HG02852 (cell line): ENCODE results near the gene TUBA3E.
"Not testable (repeated sequence)": the region's sequence is repeated elsewhere in the genome, so short reads cannot be mapped to it uniquely, and the experiment has no call there.

Experiments used
- ATAC-seq: cut with Tn5 transposase; IDR thresholded peaks from one replicate; pipeline ENCODE4 v1.9.1; 2021; ENCODE audit warnings: mild to moderate bottlenecking, moderate library complexity; ENCODE audit not compliant: unreplicated experiment

The TUBA3E gene

GRCh38 chr2:130198343-130198742 lies at the start of gene TUBA3E:
TUBA3E (minus strand) TSS chr2:130198439; CDS start chr2:130198360, 79 bp downstream.
- ATAC-seq, result no peak

- ATAC-seq, result no peak
Measured at GRCh38 chr2:130246430-130246829, 48.2 kb upstream of the TUBA3E start.

GRCh38 chr2:130245976-130246375 lies 47.7 kb upstream of the TUBA3E start:
- ATAC-seq, result no peak

- ATAC-seq, result no peak
Measured at GRCh38 chr2:130243359-130243758, 45.1 kb upstream of the TUBA3E start.

GRCh38 chr2:130241041-130241707 lies 42.9 kb upstream of the TUBA3E start:
- no peak for ATAC-seq

GRCh38 chr2:130239581-130239980 lies 41.3 kb upstream of the TUBA3E start:
- not testable (repeated sequence) for ATAC-seq

GRCh38 chr2:130233066-130233465 lies 34.8 kb upstream of the TUBA3E start:
- not testable (repeated sequence) for ATAC-seq

- no peak for ATAC-seq
Measured at GRCh38 chr2:130231656-130232055, 33.4 kb upstream of the TUBA3E start.

- not testable (repeated sequence) for ATAC-seq
Measured at GRCh38 chr2:130230907-130231306, 32.7 kb upstream of the TUBA3E start.

GRCh38 chr2:130230376-130230775 lies 32.1 kb upstream of the TUBA3E start:
- not testable (repeated sequence) for ATAC-seq

- ATAC-seq, result peak; percentile 51
Measured at GRCh38 chr2:130229161-130229510, 30.9 kb upstream of the TUBA3E start.

- not testable (repeated sequence) for ATAC-seq
Measured at GRCh38 chr2:130228467-130229160, 30.4 kb upstream of the TUBA3E start.

- not testable (repeated sequence) for ATAC-seq
Measured at GRCh38 chr2:130228005-130228404, 29.8 kb upstream of the TUBA3E start.

GRCh38 chr2:130222523-130222922 lies 24.3 kb upstream of the TUBA3E start:
- ATAC-seq, result peak; percentile 100

GRCh38 chr2:130220505-130220904 lies 22.3 kb upstream of the TUBA3E start:
- not testable (repeated sequence) for ATAC-seq

GRCh38 chr2:130219147-130219546 lies 20.9 kb upstream of the TUBA3E start:
- ATAC-seq, result not testable (repeated sequence)

- ATAC-seq, result not testable (repeated sequence)
Measured at GRCh38 chr2:130207051-130207450, 8.8 kb upstream of the TUBA3E start.

- ATAC-seq, result not testable (repeated sequence)
Measured at GRCh38 chr2:130203150-130203549, 4.9 kb upstream of the TUBA3E start.

GRCh38 chr2:130202518-130202917 lies 4.3 kb upstream of the TUBA3E start:
- not testable (repeated sequence) for ATAC-seq

GRCh38 chr2:130196052-130196451 lies 2.2 kb downstream of the TUBA3E start:
- ATAC-seq, result not testable (repeated sequence)

GRCh38 chr2:130195089-130195635 lies 3.1 kb downstream of the TUBA3E start:
- not testable (repeated sequence) for ATAC-seq

GRCh38 chr2:130193824-130194223 lies 4.4 kb downstream of the TUBA3E start:
- ATAC-seq, result not testable (repeated sequence)
